ENCODE data around the gene BET1. TPM values are rescaled to one million over a fixed set of nuclear protein-coding genes. Genes with fewer than 3 reads are reported as not detected.
A peak's percentile ranks its signal among the peaks of the same experiment; 100 is the strongest.

BET1 gene
- polyA plus RNA-seq, 1 of the 3 experiments (the other 2 are of a cell fraction) = 20.1 TPM

DNA sequence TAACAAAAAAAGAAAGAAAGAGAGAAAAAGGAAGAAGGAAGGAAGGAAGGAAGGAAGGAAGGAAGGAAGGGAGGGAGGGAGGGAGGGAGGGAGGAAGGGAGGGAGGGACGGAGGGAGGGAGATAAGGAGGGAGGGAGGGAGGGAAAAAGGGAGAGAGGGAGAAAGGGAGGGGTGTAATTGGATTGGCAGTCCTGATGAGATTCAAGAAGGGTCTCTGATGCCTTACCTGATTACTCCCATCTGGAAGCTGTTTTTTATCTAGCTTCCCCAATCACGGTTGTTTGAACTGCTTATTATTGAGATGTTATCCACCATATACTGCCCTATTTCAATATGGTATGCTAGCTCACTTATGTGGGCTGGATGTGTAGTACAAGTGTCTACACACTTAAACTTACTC is 55.3 kb downstream of the BET1 start:
- 54% methylated on average over 2 of the region's 2 CpGs for WGBS (ENCODE audit: low lambda C conversion rate)
- Histone ChIP-seq H3K9me3 (no peaks in the 10 kb centered on the region), H3F3A (replicated peaks; ENCODE audit: insufficient read depth) (peaks cover 9% of the 10 kb centered on the region), H3K4me1 (ENCODE audit: control insufficient read depth in 1 of 2, insufficient read depth in 2 of 2, low read depth in 1 of 2, low read length in 1 of 2) (peaks cover 14 to 34% of the 10 kb centered on the region in 2 experiments; a peak in 3 of 4 replicates), H4K20me1 (ENCODE audit: insufficient read depth) (no peaks in the 10 kb centered on the region), H3K27me3 (ENCODE audit: insufficient read depth) (no peaks in the 10 kb centered on the region), H3K4me3 (ENCODE audit: low read depth in 2 of 2, low read length in 1 of 2) (no peak overlapping the region), H3K27ac (ENCODE audit: low read depth in 2 of 2, low read length in 1 of 2) (peak overlapping the region; percentile 65 to 91), H3K36me3 (replicated peaks in 1 of 2; ENCODE audit: control insufficient read depth in 1 of 2, insufficient read depth in 2 of 2, low read length in 1 of 2) (no peaks in the 10 kb centered on the region), H3K9me2 (no peaks in the 10 kb centered on the region), H3K9ac (no peak overlapping the region), H3K79me2 (ENCODE audit: insufficient read depth) (no peaks in the 10 kb centered on the region), H2AFZ (ENCODE audit: low read depth) (no peak overlapping the region), H3K4me2 (no peak overlapping the region)
- ChIA-PET POLR2A (interaction anchor here (1.1 kb wide), 1 partner anchor 27 kb away, joined by 3 read pairs; the partner anchor contains the start of gene GNG11), CTCF (interaction anchor here (1.0 to 1.2 kb wide), 2 partner anchors 10 to 27 kb away, joined by 3 read pairs; partner anchors contain the start of gene GNG11)
- DNase-seq = no peak
- TF ChIP-seq RFX5 (IDR thresholded peaks at IDR 0.05; ENCODE audit: low read length) = no peak
- TF ChIP-seq GATA2 (CRISPR knock-in tag; IDR thresholded peaks at IDR 0.05) = peak; percentile 31; the same call in 1 of the 2 replicates
- TF ChIP-seq RXRA (IDR thresholded peaks at IDR 0.05; ENCODE audit: borderline replicate concordance, low read depth) = no peak
- peak in 1 of 2 experiments; percentile 35; a peak in 1 of 4 replicates for TF ChIP-seq EP300 (IDR thresholded peaks at IDR 0.05; ENCODE audit: borderline replicate concordance in 1 of 2, low read depth in 1 of 2, low read length in 1 of 2)

DNA sequence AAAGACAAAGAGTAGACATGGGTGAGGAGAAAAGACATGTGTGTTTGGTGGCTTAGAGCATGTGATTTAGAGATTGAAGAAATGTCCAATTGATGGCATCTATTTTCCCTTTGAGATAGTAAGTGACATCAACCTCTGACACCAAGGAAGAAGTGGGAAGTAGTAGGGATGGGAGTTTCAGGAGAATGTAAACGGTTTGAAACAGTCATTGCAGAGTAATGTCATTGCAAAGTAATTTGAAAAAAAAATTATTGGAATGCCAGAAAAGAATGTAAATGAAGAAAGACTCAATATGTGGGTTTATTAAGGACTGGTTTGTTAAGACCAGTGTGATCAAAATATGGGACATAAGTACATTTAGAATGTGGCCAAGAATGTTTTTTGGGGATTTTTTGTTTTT is 56.0 kb downstream of the BET1 start:
- H3K4me1 ChIP-seq (ENCODE audit: control insufficient read depth in 1 of 2, insufficient read depth in 2 of 2, low read depth in 1 of 2, low read length in 1 of 2) = peaks cover 14 to 29% of the 10 kb centered on the region in 2 experiments; a peak in 3 of 4 replicates
- no peaks in the 10 kb centered on the region for H4K20me1 ChIP-seq (ENCODE audit: insufficient read depth)
- no peak overlapping the region for H3K9ac ChIP-seq
- H3K36me3 ChIP-seq (replicated peaks in 1 of 2; ENCODE audit: control insufficient read depth in 1 of 2, insufficient read depth in 2 of 2, low read length in 1 of 2) = no peaks in the 10 kb centered on the region
- TF ChIP-seq POLR2AphosphoS5 (IDR thresholded peaks at IDR 0.05; ENCODE audit: low read depth, low read length) (no peak), EZH2phosphoT487 (IDR thresholded peaks at IDR 0.05; ENCODE audit: borderline replicate concordance, low read depth) (no peak), IRF3 (IDR thresholded peaks at IDR 0.05; ENCODE audit: low read depth, low read length) (no peak), SIN3A (IDR thresholded peaks at IDR 0.05; ENCODE audit: borderline replicate concordance, low read depth, low read length) (no peak), TEAD4 (IDR thresholded peaks at IDR 0.05; ENCODE audit: borderline replicate concordance, insufficient read depth) (peak; percentile 46; the same call in 1 of the 2 replicates), NFIC (IDR thresholded peaks at IDR 0.05; ENCODE audit: borderline replicate concordance) (no peak), PBX3 (IDR thresholded peaks at IDR 0.05) (no peak)
- ChIA-PET CTCF (no interaction called here), POLR2A (interaction anchor here (0.6 to 1.1 kb wide), 2 partner anchors 15 to 27 kb away, joined by 3 to 4 read pairs; partner anchors contain the start of gene GNG11)
- H3K9me2 ChIP-seq = no peaks in the 10 kb centered on the region
- H3K9me3 ChIP-seq = no peaks in the 10 kb centered on the region
- peak overlapping the region; percentile 8; the same call in 1 of the 2 replicates for H3K4me2 ChIP-seq
- no peak overlapping the region for H3K27ac ChIP-seq (ENCODE audit: low read depth in 2 of 2, low read length in 1 of 2)
- H3F3A ChIP-seq (replicated peaks; ENCODE audit: insufficient read depth) = peaks cover 9% of the 10 kb centered on the region
- no peak overlapping the region for H3K4me3 ChIP-seq (ENCODE audit: low read depth in 2 of 2, low read length in 1 of 2)
- WGBS (ENCODE audit: low lambda C conversion rate) = 21% methylated on average over 1 of the region's 1 CpG
- no peaks in the 10 kb centered on the region for H3K27me3 ChIP-seq (ENCODE audit: insufficient read depth)
- peak overlapping the region; percentile 6; the same call in 1 of the 2 replicates for H2AFZ ChIP-seq (ENCODE audit: low read depth)
- no peak for DNase-seq
- no peaks in the 10 kb centered on the region for H3K79me2 ChIP-seq (ENCODE audit: insufficient read depth)
